Cardiac muscle cell (in vitro differentiated cells and primary cell): ENCODE data around the gene RERE. TPM values are rescaled to one million over a fixed set of nuclear protein-coding genes. Genes with fewer than 3 reads are reported as not detected.

Experiments
- DNase-seq, 2 donors: peaks; one replicate each; pipeline versions ENCODE4 v3.0.0 to v3.0.0-alpha.2; 2010 to 2017; ENCODE audit warnings: low read depth in 1 of 2, low spot score in 1 of 2
- H3K27ac ChIP-seq: fragments of 200-600 bp; sonication (generic); 2 replicates; pipeline ENCODE4 v1.5.1; 2016
- H3K27me3 ChIP-seq: fragments of 200-600 bp; sonication (generic); 2 replicates; pipeline ENCODE4 v1.6.0; 2016; ENCODE audit warnings: control low read depth
- H3K36me3 ChIP-seq: fragments of 200-600 bp; sonication (generic); 2 replicates; pipeline ENCODE4 v1.5.1; 2016; ENCODE audit warnings: control low read depth
- H3K4me1 ChIP-seq: fragments of 200-600 bp; sonication (generic); 2 replicates; pipeline ENCODE4 v1.8.1; 2017; ENCODE audit warnings: low read depth, mild to moderate bottlenecking, mixed run types
- H3K4me3 ChIP-seq: fragments of 200-600 bp; sonication (generic); 2 replicates; pipeline ENCODE4 v1.5.1; 2016; ENCODE audit warnings: mild to moderate bottlenecking
- H3K9me3 ChIP-seq: fragments of 200-600 bp; sonication (generic); 2 replicates; pipeline ENCODE4 v1.5.1; 2017; ENCODE audit warnings: low read depth, mild to moderate bottlenecking, control low read depth
- polyA plus RNA-seq: library from polyadenylated mRNA; unstranded; fragments of >200 nt; fragmentation: Nextera tagmentation; extraction: Ambion mirVana; gene quantifications from 2 replicates; pipeline ENCODE4 v1.2.1, GENCODE V29; 2016
- total RNA-seq: library from RNA; depleted of rRNA; stranded (reverse); fragments of >200 nt; gene quantifications from 2 replicates; pipeline ENCODE4 v1.2.3, GENCODE V29; 2016
- TF ChIP-seq, protein P1 (sequence below): IDR thresholded peaks from 2 replicates; pipeline ENCODE4 v1.5.1; 2012; ENCODE audit warnings: low read depth, mild to moderate bottlenecking, low read length

RERE gene
- total and polyA plus RNA-seq, 2 experiments from 2014 or later = 72.5 to 81.0 TPM

DNA sequence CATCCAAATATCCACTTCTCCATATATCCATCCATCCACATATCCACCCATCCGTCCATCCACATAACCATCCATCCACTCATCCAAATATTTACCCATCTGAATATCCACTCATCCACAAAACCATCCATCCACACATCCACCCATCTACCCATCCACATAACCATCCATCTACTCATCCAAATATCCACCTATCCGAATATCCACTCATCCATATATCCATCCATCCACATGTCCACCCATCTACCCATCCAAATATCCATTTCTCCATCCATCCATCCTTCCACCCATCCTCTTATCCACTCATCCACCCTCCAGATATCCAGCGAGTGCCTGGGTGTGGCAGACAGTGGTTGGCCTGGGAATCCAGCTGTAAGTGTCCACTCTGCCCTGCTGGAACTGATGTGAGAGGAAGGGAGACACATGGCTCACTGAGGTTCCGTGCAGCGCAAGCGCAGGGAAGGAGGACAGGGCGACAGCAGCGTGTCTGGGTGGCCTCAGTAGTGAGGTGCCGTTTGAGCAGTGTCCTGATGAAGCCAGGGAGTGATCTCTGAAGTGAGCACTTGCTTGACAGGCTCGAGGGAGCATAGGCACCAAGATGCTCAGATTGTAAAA, 472.4 kb downstream of the RERE start:
- H3K27ac ChIP-seq = no peak overlapping the region
- TF ChIP-seq, protein P1, sequence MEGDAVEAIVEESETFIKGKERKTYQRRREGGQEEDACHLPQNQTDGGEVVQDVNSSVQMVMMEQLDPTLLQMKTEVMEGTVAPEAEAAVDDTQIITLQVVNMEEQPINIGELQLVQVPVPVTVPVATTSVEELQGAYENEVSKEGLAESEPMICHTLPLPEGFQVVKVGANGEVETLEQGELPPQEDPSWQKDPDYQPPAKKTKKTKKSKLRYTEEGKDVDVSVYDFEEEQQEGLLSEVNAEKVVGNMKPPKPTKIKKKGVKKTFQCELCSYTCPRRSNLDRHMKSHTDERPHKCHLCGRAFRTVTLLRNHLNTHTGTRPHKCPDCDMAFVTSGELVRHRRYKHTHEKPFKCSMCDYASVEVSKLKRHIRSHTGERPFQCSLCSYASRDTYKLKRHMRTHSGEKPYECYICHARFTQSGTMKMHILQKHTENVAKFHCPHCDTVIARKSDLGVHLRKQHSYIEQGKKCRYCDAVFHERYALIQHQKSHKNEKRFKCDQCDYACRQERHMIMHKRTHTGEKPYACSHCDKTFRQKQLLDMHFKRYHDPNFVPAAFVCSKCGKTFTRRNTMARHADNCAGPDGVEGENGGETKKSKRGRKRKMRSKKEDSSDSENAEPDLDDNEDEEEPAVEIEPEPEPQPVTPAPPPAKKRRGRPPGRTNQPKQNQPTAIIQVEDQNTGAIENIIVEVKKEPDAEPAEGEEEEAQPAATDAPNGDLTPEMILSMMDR = no peak
- H3K36me3 ChIP-seq = no peaks in the 10 kb centered on the region
- H3K27me3 ChIP-seq = no peaks in the 10 kb centered on the region
- H3K4me3 ChIP-seq = no peak overlapping the region
- DNase-seq = no peak
- H3K9me3 ChIP-seq = no peaks in the 10 kb centered on the region
- H3K4me1 ChIP-seq = no peaks in the 10 kb centered on the region

DNA sequence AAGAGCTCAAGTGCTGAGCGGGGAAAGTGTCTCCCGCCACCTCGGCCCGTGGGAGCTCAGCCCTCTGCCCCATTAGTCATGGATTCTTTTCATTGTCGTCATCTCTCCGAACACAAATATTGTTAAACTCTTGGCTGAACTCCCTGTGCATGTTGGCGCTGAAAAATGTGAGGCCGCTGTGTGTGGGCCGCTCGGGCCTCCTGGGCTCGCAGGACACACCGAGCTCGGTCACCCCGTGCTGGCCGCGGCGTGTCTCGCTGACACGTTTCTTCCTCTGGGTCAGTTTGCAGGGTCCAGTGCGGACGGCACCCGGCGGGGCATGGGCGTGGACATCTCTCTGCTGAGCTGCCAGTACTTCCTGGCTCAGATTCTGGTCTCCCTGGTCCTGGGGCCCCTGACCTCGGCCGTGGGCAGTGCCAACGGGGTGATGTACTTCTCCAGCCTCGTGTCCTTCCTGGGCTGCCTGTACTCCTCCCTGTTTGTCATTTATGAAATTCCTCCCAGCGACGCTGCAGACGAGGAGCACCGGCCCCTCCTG, 473.9 kb downstream of the RERE start:
- DNase-seq = peak in 1 of 2 donors; percentile 96
- Histone ChIP-seq H3K4me1 (no peaks in the 10 kb centered on the region), H3K27ac (no peak overlapping the region), H3K4me3 (no peak overlapping the region), H3K9me3 (no peaks in the 10 kb centered on the region), H3K27me3 (no peaks in the 10 kb centered on the region), H3K36me3 (no peaks in the 10 kb centered on the region)
- TF ChIP-seq, protein P1 = no peak

DNA sequence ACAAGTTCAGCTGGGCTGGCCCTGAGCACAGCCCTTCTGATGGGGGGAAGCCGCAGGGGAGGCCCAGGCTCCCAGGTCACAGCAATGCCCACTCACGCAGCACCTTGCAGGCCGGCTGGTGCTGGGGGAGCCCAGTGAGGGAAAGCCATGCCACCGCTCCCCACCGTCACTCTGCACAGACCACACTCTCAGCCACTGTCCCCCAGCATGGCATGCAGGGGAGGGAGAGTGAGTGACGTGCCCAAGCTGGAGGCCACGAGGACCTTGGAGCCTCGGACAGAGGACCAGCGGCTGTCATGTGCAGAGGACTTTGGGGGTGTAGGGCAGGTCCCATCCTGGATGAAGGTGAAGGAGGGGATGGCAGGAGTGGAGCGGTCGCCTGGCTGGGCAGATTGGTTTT, 474.4 kb downstream of the RERE start:
- H3K9me3 ChIP-seq = no peaks in the 10 kb centered on the region
- no peaks in the 10 kb centered on the region for H3K4me1 ChIP-seq
- TF ChIP-seq, protein P1 = no peak
- no peak overlapping the region for H3K27ac ChIP-seq
- no peaks in the 10 kb centered on the region for H3K27me3 ChIP-seq
- H3K4me3 ChIP-seq = no peak overlapping the region
- no peak for DNase-seq
- no peaks in the 10 kb centered on the region for H3K36me3 ChIP-seq

DNA sequence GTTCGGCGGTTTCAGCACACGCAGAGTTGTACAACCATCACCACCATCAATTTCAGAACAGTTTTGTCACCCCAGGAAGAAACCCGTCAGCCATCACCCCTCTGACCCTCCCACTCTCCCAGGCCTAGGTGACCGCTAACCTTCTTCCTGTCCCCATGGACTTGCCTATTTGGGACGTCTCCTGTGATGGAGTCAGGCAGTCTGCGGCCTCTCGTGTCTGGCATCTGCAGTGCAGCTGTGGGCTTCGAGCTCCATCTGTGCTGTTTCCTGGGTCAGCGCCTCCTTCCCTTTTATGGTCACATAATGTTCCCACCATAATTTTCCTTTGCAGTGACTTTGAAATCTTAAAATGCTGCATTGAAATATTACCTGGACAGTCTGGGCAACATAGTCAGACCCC, 475.1 kb downstream of the RERE start:
- H3K27ac ChIP-seq = no peak overlapping the region
- no peaks in the 10 kb centered on the region for H3K27me3 ChIP-seq
- no peak overlapping the region for H3K4me3 ChIP-seq
- TF ChIP-seq, protein P1 = no peak
- no peaks in the 10 kb centered on the region for H3K9me3 ChIP-seq
- no peaks in the 10 kb centered on the region for H3K36me3 ChIP-seq
- peak in 1 of 2 donors; percentile 35 for DNase-seq
- H3K4me1 ChIP-seq = no peaks in the 10 kb centered on the region

DNA sequence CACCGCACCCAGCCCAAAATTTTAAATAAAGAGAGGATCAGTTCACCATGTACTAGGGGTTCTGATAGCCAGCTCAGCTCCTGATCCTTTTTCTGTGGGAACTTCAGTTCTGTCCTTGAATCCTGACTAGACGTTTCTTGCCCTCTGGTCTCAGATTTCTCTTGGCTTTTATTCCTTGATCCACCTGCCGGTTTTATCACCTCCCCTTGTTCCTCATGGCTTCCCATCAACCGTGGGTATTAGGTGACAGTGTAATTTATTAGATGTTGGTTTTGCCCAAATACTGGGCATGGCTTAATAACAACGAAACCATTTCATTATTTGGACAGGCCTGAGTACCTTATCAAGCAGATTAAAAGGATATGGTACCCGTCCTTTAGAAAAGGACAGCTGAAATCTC, 477.0 kb downstream of the RERE start:
- H3K4me3 ChIP-seq = no peak overlapping the region
- no peaks in the 10 kb centered on the region for H3K36me3 ChIP-seq
- no peaks in the 10 kb centered on the region for H3K9me3 ChIP-seq
- DNase-seq = no peak
- no peaks in the 10 kb centered on the region for H3K4me1 ChIP-seq
- H3K27ac ChIP-seq = no peak overlapping the region
- TF ChIP-seq, protein P1 = no peak
- no peaks in the 10 kb centered on the region for H3K27me3 ChIP-seq

DNA sequence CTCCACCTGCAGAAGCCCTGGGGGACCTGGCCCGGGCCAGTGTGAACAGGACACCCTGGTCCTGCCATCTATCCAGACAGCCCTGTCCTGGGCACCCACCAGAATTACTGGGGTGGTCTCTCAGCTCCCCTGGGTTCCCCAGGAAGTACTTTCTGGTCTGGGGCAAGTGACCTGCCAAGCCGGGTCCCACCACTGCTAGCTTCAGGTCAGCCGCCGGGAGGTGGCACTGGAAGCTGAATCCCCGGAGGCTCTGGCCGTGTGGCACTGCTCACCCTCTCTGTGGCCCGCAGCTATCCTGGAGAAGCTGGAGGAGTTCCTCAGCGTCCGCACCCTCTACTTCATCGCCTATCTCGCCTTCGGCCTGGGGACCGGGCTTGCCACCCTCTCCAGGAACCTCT, 478.2 kb downstream of the RERE start:
- DNase-seq = no peak
- no peak overlapping the region for H3K27ac ChIP-seq
- H3K4me1 ChIP-seq = no peaks in the 10 kb centered on the region
- no peaks in the 10 kb centered on the region for H3K36me3 ChIP-seq
- no peak overlapping the region for H3K4me3 ChIP-seq
- H3K27me3 ChIP-seq = no peaks in the 10 kb centered on the region
- H3K9me3 ChIP-seq = no peaks in the 10 kb centered on the region
- TF ChIP-seq, protein P1 = no peak
